GM13976 (cell line): ENCODE measurements around the gene GYG2.

Source experiments
- DNase-seq: peaks from one replicate; pipeline ENCODE4 v3.0.0; 2012; ENCODE audit warnings: low spot score
- CTCF ChIP-seq: IDR thresholded peaks from 2 replicates; pipeline ENCODE4 v1.5.1; 2012; ENCODE audit warnings: borderline replicate concordance, mild to moderate bottlenecking; ENCODE audit not compliant: insufficient read depth; ENCODE audit errors: extremely low read depth, missing control alignments, control extremely low read depth
- in situ Hi-C: fragments of 300-500 bp; cut with MboI; formaldehyde crosslinking; loops from one replicate; pipeline ENCODE4 v1.12.0; 2022; ENCODE audit warnings: low sequenced_read_pairs, mixed read lengths, inconsistent platforms; ENCODE audit not compliant: unreplicated experiment

The GYG2 gene

GRCh38 chrX:2928583-2929434 is 100.1 kb downstream of the GYG2 start, which contains the start of gene ARSD:
TSS of gene ARSD (minus strand) at chrX:2929339. CDS start at chrX:2929275, 64 bp downstream.
- in situ Hi-C loops, result no loop called here
- no peak for TF ChIP-seq CTCF
- peak; percentile 72 for DNase-seq

DNA sequence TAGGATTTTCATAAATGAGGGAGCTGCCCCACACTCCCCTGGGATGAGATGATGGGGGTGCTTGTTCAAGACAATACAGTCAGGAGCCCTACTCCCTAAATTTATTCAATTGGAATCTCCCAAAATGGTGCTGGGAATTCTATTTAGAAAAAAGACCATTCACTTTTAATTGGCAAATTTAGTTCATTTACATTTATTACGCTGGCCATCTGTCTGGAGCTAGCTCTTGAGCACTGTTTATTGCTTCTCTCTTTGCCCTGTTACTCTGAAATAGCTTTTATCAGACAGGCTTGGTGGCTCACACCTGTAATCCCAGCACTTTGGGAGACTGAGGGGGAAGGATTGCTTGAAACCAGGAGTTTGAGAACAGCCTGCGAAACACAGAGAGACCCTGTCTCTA is 102.4 kb downstream of the GYG2 start:
- no peak for DNase-seq
- in situ Hi-C loops, result no loop called here
- no peak for TF ChIP-seq CTCF

- in situ Hi-C loops, result no loop called here
- no peak for TF ChIP-seq CTCF
Measured at GRCh38 chrX:2931612-2932011, 102.9 kb downstream of the GYG2 start.

More at GRCh38 chrX:2931612-2932011, 102.9 kb downstream of the GYG2 start:
- DNase-seq, result no peak
